Fibroblast of the aortic adventitia (primary cell): ENCODE data around the gene RBKS. TPM values are rescaled to one million over a fixed set of nuclear protein-coding genes. Genes with fewer than 3 reads are reported as not detected.
"Not testable (repeated sequence)": the region's sequence is repeated elsewhere in the genome, so short reads cannot be mapped to it uniquely, and the experiment has no call there.

Experiments
- DNase-seq: peaks from one replicate; pipeline ENCODE4 v3.0.0-alpha.2; 2010; ENCODE audit warnings: low read depth
- H3K4me3 ChIP-seq: 2 replicates; pipeline ENCODE4 v1.5.1; 2011; ENCODE audit warnings: low read depth, mild to moderate bottlenecking, control low read depth, low read length, moderate library complexity
- CTCF ChIP-seq: IDR thresholded peaks from 2 replicates; pipeline ENCODE4 v1.5.1; 2011; ENCODE audit warnings: mild to moderate bottlenecking, low read length, control low read depth, inconsistent platforms; ENCODE audit not compliant: insufficient read depth
- total RNA-seq: library from RNA; depleted of rRNA; stranded (reverse); fragments of >200 nt; gene quantifications from 2 replicates; pipeline ENCODE4 v1.2.3, GENCODE V29; 2012; ENCODE audit warnings: low replicate concordance

Gene RBKS
- total RNA-seq, 1 donor, result 1.4 TPM

GRCh38 chr2:27773959-27774358 lies 116.2 kb downstream of the RBKS start:
- no peak for TF ChIP-seq CTCF
- no peak for DNase-seq
- H3K4me3 ChIP-seq, result no peak overlapping the region

- H3K4me3 ChIP-seq, result peak overlapping the region; percentile 94
- no peak for TF ChIP-seq CTCF
- no peak for DNase-seq
Observed at GRCh38 chr2:27772804-27773203, 117.4 kb downstream of the RBKS start.

- H3K4me3 ChIP-seq, result peak within 1 kb of the TSS; percentile 94
- no peak for TF ChIP-seq CTCF
- DNase-seq, result peak; percentile 89
Observed at GRCh38 chr2:27771548-27772335, 118.4 kb downstream of the RBKS start, which contains the start of gene MRPL33. Gene MRPL33 (plus strand): TSS chr2:27771719. CDS start chr2:27771778, 59 bp downstream.

- no peak for TF ChIP-seq CTCF
- H3K4me3 ChIP-seq, result peak overlapping the region; percentile 94
- no peak for DNase-seq
Observed at GRCh38 chr2:27771202-27771547, 119.0 kb downstream of the RBKS start.

GRCh38 chr2:27766287-27766661 lies 123.9 kb downstream of the RBKS start:
- H3K4me3 ChIP-seq, result no peak overlapping the region
- TF ChIP-seq CTCF, result no peak

GRCh38 chr2:27765621-27766286 lies 124.4 kb downstream of the RBKS start:
- no peak for DNase-seq
- TF ChIP-seq CTCF, result no peak

More at GRCh38 chr2:27766287-27766661, 123.9 kb downstream of the RBKS start:
- no peak for DNase-seq

GRCh38 chr2:27764526-27764925 lies 125.7 kb downstream of the RBKS start:
- not testable (repeated sequence) for H3K4me3 ChIP-seq, DNase-seq

More at GRCh38 chr2:27765621-27766286, 124.4 kb downstream of the RBKS start:
- peak overlapping the region; percentile 3 for H3K4me3 ChIP-seq
